H1 (cell line): ENCODE data around the gene NENF. TPM values are rescaled to one million over a fixed set of nuclear protein-coding genes. Genes with fewer than 3 reads are reported as not detected.

Source experiments
- CTCF ChIP-seq, 3 experiments: IDR thresholded peaks; 1 replicate in 2 of 3; 2 replicates in 1 of 3; pipeline versions ENCODE4 v1.5.1 to v1.6.1; 2011; ENCODE audit warnings: low read length in 3 of 3, mild to moderate bottlenecking in 3 of 3, inconsistent platforms in 2 of 3, low read depth in 1 of 3, moderate library complexity in 1 of 3; ENCODE audit not compliant: insufficient read depth in 1 of 3; ENCODE audit errors: control extremely low read depth in 1 of 3
- polyA plus RNA-seq, 7 experiments: library from polyadenylated mRNA; depleted of rRNA in 3 of 7; stranded (reverse) in 5 of 7; unstranded in 2 of 7; fragments of >200 nt in 5 of 7; fragments of 200-250 nt in 2 of 7; gene quantifications; 1 replicate in 5 of 7; 2 replicates in 1 of 7; 4 replicates in 1 of 7; pipeline versions ENCODE4 v1.2.1 to v1.2.3, GENCODE V29; 2011 to 2013; ENCODE audit warnings: missing spikeins in 2 of 7, mixed read lengths in 2 of 7
- total RNA-seq: library from RNA; stranded (reverse); fragmentation: NEBNext Ultra II Directional; extraction: Animal tissue kit (Norgen Biotek cat#: 25700); gene quantifications from 2 replicates; pipeline ENCODE4 v1.2.1, GENCODE V29; 2021

NENF gene
- total and polyA plus RNA-seq, 2 of the 8 experiments (the other 6 are each of a cell fraction or from before 2014, with no cell fraction given) = 27.0 to 28.0 TPM

GRCh38 chr1:212450331-212450881, 17.7 kb downstream of the NENF start (continued):
- TF ChIP-seq CTCF (IDR thresholded peaks at IDR 0.05; ENCODE audit: control extremely low read depth in 1 of 3, insufficient read depth in 1 of 3, low read depth in 1 of 3, low read length in 3 of 3) = no peak
